ENCODE results near the gene TBC1D19.

Gene TBC1D19

GRCh38 chr4:26611885-26612284 lies 28.0 kb downstream of the TBC1D19 start:
- no peak for TF ChIP-seq EZH2phosphoT487 (IDR thresholded peaks at IDR 0.05; ENCODE audit: borderline replicate concordance)
- TF ChIP-seq, protein P1, sequence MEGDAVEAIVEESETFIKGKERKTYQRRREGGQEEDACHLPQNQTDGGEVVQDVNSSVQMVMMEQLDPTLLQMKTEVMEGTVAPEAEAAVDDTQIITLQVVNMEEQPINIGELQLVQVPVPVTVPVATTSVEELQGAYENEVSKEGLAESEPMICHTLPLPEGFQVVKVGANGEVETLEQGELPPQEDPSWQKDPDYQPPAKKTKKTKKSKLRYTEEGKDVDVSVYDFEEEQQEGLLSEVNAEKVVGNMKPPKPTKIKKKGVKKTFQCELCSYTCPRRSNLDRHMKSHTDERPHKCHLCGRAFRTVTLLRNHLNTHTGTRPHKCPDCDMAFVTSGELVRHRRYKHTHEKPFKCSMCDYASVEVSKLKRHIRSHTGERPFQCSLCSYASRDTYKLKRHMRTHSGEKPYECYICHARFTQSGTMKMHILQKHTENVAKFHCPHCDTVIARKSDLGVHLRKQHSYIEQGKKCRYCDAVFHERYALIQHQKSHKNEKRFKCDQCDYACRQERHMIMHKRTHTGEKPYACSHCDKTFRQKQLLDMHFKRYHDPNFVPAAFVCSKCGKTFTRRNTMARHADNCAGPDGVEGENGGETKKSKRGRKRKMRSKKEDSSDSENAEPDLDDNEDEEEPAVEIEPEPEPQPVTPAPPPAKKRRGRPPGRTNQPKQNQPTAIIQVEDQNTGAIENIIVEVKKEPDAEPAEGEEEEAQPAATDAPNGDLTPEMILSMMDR (conservative IDR thresholded peaks at IDR 0.05; ENCODE audit: low read length), result no peak
- Histone ChIP-seq H3K36me3 (ENCODE audit: insufficient read depth, low read length) (no peaks in the 10 kb centered on the region), H3K27me3 (ENCODE audit: insufficient read depth, low read length, poor library complexity, severe bottlenecking) (no peaks in the 10 kb centered on the region), H3K4me1 (ENCODE audit: insufficient read depth, low read length, poor library complexity, severe bottlenecking) (peaks cover 63% of the 10 kb centered on the region), H3K79me2 (ENCODE audit: insufficient read depth, low read length) (no peaks in the 10 kb centered on the region; the same call in 1 of the 2 replicates), H4K20me1 (ENCODE audit: insufficient read depth, low read length, poor library complexity, severe bottlenecking) (no peaks in the 10 kb centered on the region), H3K9me3 (ENCODE audit: insufficient read depth, low read depth, low read length) (no peaks in the 10 kb centered on the region), H2AFZ (ENCODE audit: low read length) (no peak overlapping the region; the same call in 1 of the 2 replicates), H3K9me2 (replicated peaks; ENCODE audit: low read depth, low read length) (no peaks in the 10 kb centered on the region), H3K4me3 (ENCODE audit: low read length, poor library complexity, severe bottlenecking) (peak overlapping the region; percentile 37), H3K4me2 (ENCODE audit: low read depth, low read length, poor library complexity, severe bottlenecking) (peak overlapping the region; percentile 67), H3K9ac (ENCODE audit: low read depth, low read length, poor library complexity, severe bottlenecking) (peak overlapping the region; percentile 54), H3F3A (ENCODE audit: low read depth) (peaks cover 4% of the 10 kb centered on the region)

- Histone ChIP-seq H3K4me3 (ENCODE audit: low read length, poor library complexity, severe bottlenecking) (peak overlapping the region; percentile 45), H3K36me3 (ENCODE audit: insufficient read depth, low read length) (no peaks in the 10 kb centered on the region), H3K9me3 (ENCODE audit: insufficient read depth, low read depth, low read length) (no peaks in the 10 kb centered on the region), H3K79me2 (ENCODE audit: insufficient read depth, low read length) (no peaks in the 10 kb centered on the region; the same call in 1 of the 2 replicates), H4K20me1 (ENCODE audit: insufficient read depth, low read length, poor library complexity, severe bottlenecking) (no peaks in the 10 kb centered on the region), H3K9ac (ENCODE audit: low read depth, low read length, poor library complexity, severe bottlenecking) (peak overlapping the region; percentile 57), H3F3A (ENCODE audit: low read depth) (peaks cover 4% of the 10 kb centered on the region), H3K4me1 (ENCODE audit: insufficient read depth, low read length, poor library complexity, severe bottlenecking) (peaks cover 49% of the 10 kb centered on the region), H3K27me3 (ENCODE audit: insufficient read depth, low read length, poor library complexity, severe bottlenecking) (no peaks in the 10 kb centered on the region), H3K4me2 (ENCODE audit: low read depth, low read length, poor library complexity, severe bottlenecking) (peak overlapping the region; percentile 67), H2AFZ (ENCODE audit: low read length) (peak overlapping the region; percentile 44; the same call in 1 of the 2 replicates), H3K9me2 (replicated peaks; ENCODE audit: low read depth, low read length) (no peaks in the 10 kb centered on the region)
- no peak for TF ChIP-seq EZH2phosphoT487 (IDR thresholded peaks at IDR 0.05; ENCODE audit: borderline replicate concordance)
- TF ChIP-seq, protein P1 (conservative IDR thresholded peaks at IDR 0.05; ENCODE audit: low read length), result no peak
Measured at GRCh38 chr4:26613237-26613636, 29.4 kb downstream of the TBC1D19 start.

- H3K79me2 ChIP-seq (ENCODE audit: insufficient read depth, low read length), result no peaks in the 10 kb centered on the region; the same call in 1 of the 2 replicates
- H3K4me1 ChIP-seq (ENCODE audit: insufficient read depth, low read length, poor library complexity, severe bottlenecking), result peaks cover 44% of the 10 kb centered on the region
- H3K4me2 ChIP-seq (ENCODE audit: low read depth, low read length, poor library complexity, severe bottlenecking), result peak overlapping the region; percentile 67
- H3K9me3 ChIP-seq (ENCODE audit: insufficient read depth, low read depth, low read length), result no peaks in the 10 kb centered on the region
- no peaks in the 10 kb centered on the region for H3K36me3 ChIP-seq (ENCODE audit: insufficient read depth, low read length)
- peak overlapping the region; percentile 44; the same call in 1 of the 2 replicates for H2AFZ ChIP-seq (ENCODE audit: low read length)
- H3F3A ChIP-seq (ENCODE audit: low read depth), result peaks cover 4% of the 10 kb centered on the region
- H3K4me3 ChIP-seq (ENCODE audit: low read length, poor library complexity, severe bottlenecking), result peak overlapping the region; percentile 45
- H3K9me2 ChIP-seq (replicated peaks; ENCODE audit: low read depth, low read length), result no peaks in the 10 kb centered on the region
- no peaks in the 10 kb centered on the region for H3K27me3 ChIP-seq (ENCODE audit: insufficient read depth, low read length, poor library complexity, severe bottlenecking)
- H4K20me1 ChIP-seq (ENCODE audit: insufficient read depth, low read length, poor library complexity, severe bottlenecking), result no peaks in the 10 kb centered on the region
- TF ChIP-seq, protein P1 (conservative IDR thresholded peaks at IDR 0.05; ENCODE audit: low read length), result no peak
- no peak for TF ChIP-seq EZH2phosphoT487 (IDR thresholded peaks at IDR 0.05; ENCODE audit: borderline replicate concordance)
- peak overlapping the region; percentile 57 for H3K9ac ChIP-seq (ENCODE audit: low read depth, low read length, poor library complexity, severe bottlenecking)
Measured at GRCh38 chr4:26613735-26614134, 29.9 kb downstream of the TBC1D19 start.

Data from Loucy (cell line).